Measurements from ENCODE around the gene MAP4K4. TPM values are rescaled to one million over a fixed set of nuclear protein-coding genes. Genes with fewer than 3 reads are reported as not detected.

Gene MAP4K4
- total and polyA plus RNA-seq, 12 donors = 8.7 to 43.1 (median 21.8) TPM

GRCh38 chr2:101738649-101739048 lies 41.1 kb downstream of the MAP4K4 start:
- intact Hi-C loops (cut with DNase I) = no loop called here
- no peak for DNase-seq
- no peak for TF ChIP-seq POLR2A (IDR thresholded peaks at IDR 0.05)
- peaks cover 3 to 67% of the 10 kb centered on the region in 2 donors for H3K4me1 ChIP-seq (replicated peaks in 1 of 2)
- H3K36me3 ChIP-seq (replicated peaks in 1 of 2) = no peaks in the 10 kb centered on the region
- no peaks in the 10 kb centered on the region for H3K27me3 ChIP-seq
- no peak overlapping the region for H3K4me3 ChIP-seq
- H3K9me3 ChIP-seq (replicated peaks in 1 of 3) = no peaks in the 10 kb centered on the region
- 91 to 98% (median 94%) methylated on average over 2 of the region's 2 CpGs for WGBS, 4 donors
- H3K27ac ChIP-seq = no peak overlapping the region

- WGBS, 4 donors = 18 to 38% (median 30%) methylated on average over 1 of the region's 1 CpG
- H3K4me1 ChIP-seq (replicated peaks in 1 of 2) = peaks cover 0 to 51% of the 10 kb centered on the region in 2 donors
These were observed 43.1 kb downstream of the MAP4K4 start for GRCh38 chr2:101740555-101740964.

GRCh38 chr2:101741775-101742520 lies 44.4 kb downstream of the MAP4K4 start:
- Histone ChIP-seq H3K36me3 (replicated peaks in 1 of 2) (no peaks in the 10 kb centered on the region), H3K27ac (peak overlapping the region in 1 of 5 donors; percentile 6), H3K27me3 (no peaks in the 10 kb centered on the region), H3K4me3 (no peak overlapping the region), H3K4me1 (replicated peaks in 1 of 2) (peaks cover 0 to 53% of the 10 kb centered on the region in 2 donors), H3K9me3 (replicated peaks in 1 of 3) (no peaks in the 10 kb centered on the region)
- 57 to 64% (median 64%) methylated on average over 8 to 9 of the region's 9 CpGs for WGBS, 4 donors
- intact Hi-C loops (cut with DNase I) = no loop called here
- DNase-seq = no peak
- TF ChIP-seq CTCF (IDR thresholded peaks at IDR 0.05) (no peak), POLR2A (IDR thresholded peaks at IDR 0.05) (no peak)

More at GRCh38 chr2:101740555-101740964, 43.1 kb downstream of the MAP4K4 start:
- Histone ChIP-seq H3K27me3 (no peaks in the 10 kb centered on the region), H3K4me3 (no peak overlapping the region), H3K27ac (no peak overlapping the region), H3K36me3 (replicated peaks in 1 of 2) (no peaks in the 10 kb centered on the region), H3K9me3 (replicated peaks in 1 of 3) (no peaks in the 10 kb centered on the region)
- no peak for DNase-seq
- intact Hi-C loops (cut with DNase I) = no loop called here
- no peak for TF ChIP-seq CTCF (IDR thresholded peaks at IDR 0.05)
- TF ChIP-seq POLR2A (IDR thresholded peaks at IDR 0.05) = no peak

- TF ChIP-seq CTCF (IDR thresholded peaks at IDR 0.05) = no peak
- TF ChIP-seq POLR2A (IDR thresholded peaks at IDR 0.05) = no peak
- peaks cover 6 to 51% of the 10 kb centered on the region in 2 donors for H3K4me1 ChIP-seq (replicated peaks in 1 of 2)
- DNase-seq = no peak
- no peak overlapping the region for H3K4me3 ChIP-seq
- WGBS, 4 donors = 18 to 58% (median 37%) methylated on average over 1 of the region's 1 CpG
- intact Hi-C loops (cut with DNase I) = no loop called here
- H3K27ac ChIP-seq = no peak overlapping the region
- no peaks in the 10 kb centered on the region for H3K27me3 ChIP-seq
- H3K9me3 ChIP-seq (replicated peaks in 1 of 3) = no peaks in the 10 kb centered on the region
- H3K36me3 ChIP-seq (replicated peaks in 1 of 2) = no peaks in the 10 kb centered on the region
These were observed 45.0 kb downstream of the MAP4K4 start for GRCh38 chr2:101742547-101742946.

- DNase-seq = no peak
- intact Hi-C loops (cut with DNase I) = no loop called here
- Histone ChIP-seq H3K4me3 (no peak overlapping the region), H3K9me3 (replicated peaks in 1 of 3) (no peaks in the 10 kb centered on the region), H3K27me3 (no peaks in the 10 kb centered on the region), H3K36me3 (replicated peaks in 1 of 2) (no peaks in the 10 kb centered on the region), H3K27ac (no peak overlapping the region), H3K4me1 (replicated peaks in 1 of 2) (peaks cover 8 to 53% of the 10 kb centered on the region in 2 donors)
- TF ChIP-seq CTCF (IDR thresholded peaks at IDR 0.05) (no peak), POLR2A (IDR thresholded peaks at IDR 0.05) (no peak)
- WGBS, 4 donors = 78 to 83% (median 82%) methylated on average over 3 of the region's 3 CpGs
These were observed 45.8 kb downstream of the MAP4K4 start for GRCh38 chr2:101743288-101743687.

All from adrenal gland (tissue), 12 donors.